Measurements from ENCODE around the gene USP17L12.
"Not testable (repeated sequence)": the region's sequence is repeated elsewhere in the genome, so short reads cannot be mapped to it uniquely, and the experiment has no call there.

Gene USP17L12

GRCh38 chr4:9219852-9220251 is at the start of gene USP17L12:
Gene USP17L12 (plus strand): TSS chr4:9220152. CDS start chr4:9220152, 0 bp downstream.
- DNase-seq (ENCODE audit: low spot score): not testable (repeated sequence)

GRCh38 chr4:9210357-9210756 is 9.6 kb upstream of the USP17L12 start, which contains the start of gene USP17L10:
Gene USP17L10 (plus strand): TSS chr4:9210657. CDS start chr4:9210657, 0 bp downstream.
- not testable (repeated sequence) for DNase-seq (ENCODE audit: low spot score)

- not testable (repeated sequence) for DNase-seq (ENCODE audit: low spot score)
Observed at GRCh38 chr4:9214701-9215100, 5.3 kb upstream of the USP17L12 start.

GRCh38 chr4:9215105-9215504 is 4.8 kb upstream of the USP17L12 start, which contains the start of gene USP17L11:
Gene USP17L11 (plus strand): TSS chr4:9215405. CDS start chr4:9215405, 0 bp downstream.
- not testable (repeated sequence) for DNase-seq (ENCODE audit: low spot score)

- DNase-seq (ENCODE audit: low spot score): not testable (repeated sequence)
Observed at GRCh38 chr4:9224596-9224995, 4.6 kb downstream of the USP17L12 start, which contains the start of gene USP17L13. Gene USP17L13 (plus strand): TSS chr4:9224896. CDS start chr4:9224896, 0 bp downstream.

GRCh38 chr4:9230249-9230648 is 10.3 kb downstream of the USP17L12 start:
- DNase-seq (ENCODE audit: low spot score): not testable (repeated sequence)

- not testable (repeated sequence) for DNase-seq (ENCODE audit: low spot score)
Observed at GRCh38 chr4:9234085-9234484, 14.1 kb downstream of the USP17L12 start, which contains the start of gene USP17L15. Gene USP17L15 (plus strand): TSS chr4:9234385. CDS start chr4:9234385, 0 bp downstream.

GRCh38 chr4:9238461-9238860 is 18.5 kb downstream of the USP17L12 start:
- not testable (repeated sequence) for DNase-seq (ENCODE audit: low spot score)

- DNase-seq (ENCODE audit: low spot score): not testable (repeated sequence)
Observed at GRCh38 chr4:9243579-9243978, 23.6 kb downstream of the USP17L12 start, which contains the start of gene USP17L17. Gene USP17L17 (plus strand): TSS chr4:9243879. CDS start chr4:9243879, 0 bp downstream.

- DNase-seq (ENCODE audit: low spot score): not testable (repeated sequence)
Observed at GRCh38 chr4:9247953-9248680, 28.2 kb downstream of the USP17L12 start, which contains the start of gene USP17L18. Gene USP17L18 (plus strand): TSS chr4:9248630. CDS start chr4:9248630, 0 bp downstream.

- DNase-seq (ENCODE audit: low spot score): not testable (repeated sequence)
Observed at GRCh38 chr4:9253078-9253477, 33.1 kb downstream of the USP17L12 start, which contains the start of gene USP17L19. Gene USP17L19 (plus strand): TSS chr4:9253378. CDS start chr4:9253378, 0 bp downstream.

- not testable (repeated sequence) for DNase-seq (ENCODE audit: low spot score)
Observed at GRCh38 chr4:9257824-9258223, 37.9 kb downstream of the USP17L12 start, which contains the start of gene USP17L20. Gene USP17L20 (plus strand): TSS chr4:9258124. CDS start chr4:9258124, 0 bp downstream.

- not testable (repeated sequence) for DNase-seq (ENCODE audit: low spot score)
Observed at GRCh38 chr4:9262572-9262971, 42.6 kb downstream of the USP17L12 start, which contains the start of gene USP17L21. Gene USP17L21 (plus strand): TSS chr4:9262872. CDS start chr4:9262872, 0 bp downstream.

GRCh38 chr4:9267319-9267718 is 47.4 kb downstream of the USP17L12 start, which contains the start of gene USP17L22:
Gene USP17L22 (plus strand): TSS chr4:9267619. CDS start chr4:9267619, 0 bp downstream.
- not testable (repeated sequence) for DNase-seq (ENCODE audit: low spot score)
